ENCODE measurements around the gene METTL17. TPM values are rescaled to one million over a fixed set of nuclear protein-coding genes. Genes with fewer than 3 reads are reported as not detected.

METTL17 gene
- total and polyA plus RNA-seq, 12 donors = 28.8 to 79.3 (median 39.1) TPM

- Histone ChIP-seq H3K4me3 (no peak overlapping the region), H3K36me3 (peaks cover 0 to 55% (median 48%) of the 10 kb centered on the region in 9 donors), H3K4me1 (peaks cover 0 to under 1% (median 0%) of the 10 kb centered on the region in 9 donors), H3K27me3 (no peaks in the 10 kb centered on the region), H3K9me3 (no peaks in the 10 kb centered on the region), H3K27ac (no peak overlapping the region)
- 84 to 85% methylated on average over 6 of the region's 6 CpGs for WGBS, 2 donors
- ATAC-seq (no peak), DNase-seq (no peak)
- intact Hi-C loops (cut with DNase I) = no loop called here
- no peak for TF ChIP-seq CTCF (IDR thresholded peaks at IDR 0.05)
Measured at GRCh38 chr14:20997564-20997963, 7.8 kb downstream of the METTL17 start.

- 74 to 78% methylated on average over 3 of the region's 3 CpGs for WGBS, 2 donors
- H3K4me1 ChIP-seq = peaks cover 0 to 6% (median 0%) of the 10 kb centered on the region in 9 donors
- no peak for DNase-seq
- no peaks in the 10 kb centered on the region for H3K9me3 ChIP-seq
- H3K27ac ChIP-seq = no peak overlapping the region
- no peak overlapping the region for H3K4me3 ChIP-seq
- H3K36me3 ChIP-seq = peaks cover 0 to 50% (median 42%) of the 10 kb centered on the region in 9 donors
- intact Hi-C loops (cut with DNase I) = no loop called here
- TF ChIP-seq CTCF (IDR thresholded peaks at IDR 0.05) = no peak
- ATAC-seq = no peak
- no peaks in the 10 kb centered on the region for H3K27me3 ChIP-seq
Measured at GRCh38 chr14:20998139-20998538, 8.4 kb downstream of the METTL17 start.

GRCh38 chr14:20998674-20999366 lies 9.0 kb downstream of the METTL17 start, which contains the start of gene SLC39A2:
Gene SLC39A2 (plus strand): TSS chr14:20999293. CDS start chr14:20999447, 154 bp downstream.
- Histone ChIP-seq H3K27ac (no peak within 1 kb of the TSS), H3K4me3 (no peak within 1 kb of the TSS), H3K36me3 (peaks cover 0 to 43% (median 35%) of the 10 kb centered on the region in 9 donors), H3K4me1 (peaks cover 0 to 13% (median 0%) of the 10 kb centered on the region in 9 donors), H3K9me3 (no peaks in the 10 kb centered on the region), H3K27me3 (no peaks in the 10 kb centered on the region)
- TF ChIP-seq CTCF (IDR thresholded peaks at IDR 0.05) = no peak
- intact Hi-C loops (cut with DNase I) = no loop called here
- WGBS, 2 donors = 57 to 60% methylated on average over 6 of the region's 6 CpGs
- ATAC-seq (peak; percentile 31 to 69 (median 57)), DNase-seq (peak; percentile 25 to 45)

GRCh38 chr14:20999591-20999990 lies 9.8 kb downstream of the METTL17 start:
- Histone ChIP-seq H3K27ac (no peak overlapping the region), H3K9me3 (no peaks in the 10 kb centered on the region), H3K4me1 (peaks cover 0 to 14% (median 0%) of the 10 kb centered on the region in 9 donors), H3K4me3 (no peak overlapping the region), H3K36me3 (peaks cover 0 to 35% (median 28%) of the 10 kb centered on the region in 9 donors), H3K27me3 (no peaks in the 10 kb centered on the region)
- ATAC-seq (no peak), DNase-seq (no peak)
- WGBS, 2 donors = 76% methylated on average over 4 of the region's 4 CpGs
- intact Hi-C loops (cut with DNase I) = no loop called here
- TF ChIP-seq CTCF (IDR thresholded peaks at IDR 0.05) = no peak
